Adrenal gland (tissue), 12 donors: ENCODE data around the gene FAM89B. TPM values are rescaled to one million over a fixed set of nuclear protein-coding genes. Genes with fewer than 3 reads are reported as not detected.

Source experiments
- DNase-seq, 7 donors: peaks; one replicate each; pipeline ENCODE4 v3.0.0-alpha.2; 2019 to 2020
- H3K27ac ChIP-seq, 5 donors: fragments of 200-600 bp; sonication (generic) in 4 of 5; 1 replicate in 3 of 5; 2 replicates in 2 of 5; pipeline versions ENCODE4 v1.5.1 to v1.8.0; 2016 to 2020; ENCODE audit warnings: mild to moderate bottlenecking in 1 of 5
- H3K27me3 ChIP-seq: fragments of 200-600 bp; 2 replicates; pipeline ENCODE4 v1.8.0; 2021
- H3K36me3 ChIP-seq, 2 donors: fragments of 200-600 bp; replicated peaks in 1 of 2; 1 replicate in 1 of 2; 2 replicates in 1 of 2; pipeline versions ENCODE4 v1.5.1 to v1.8.0; 2018 to 2022
- H3K4me1 ChIP-seq, 2 donors: fragments of 200-600 bp; replicated peaks in 1 of 2; 1 replicate in 1 of 2; 2 replicates in 1 of 2; pipeline versions ENCODE4 v1.5.1 to v1.8.0; 2018 to 2021
- H3K4me3 ChIP-seq, 4 donors: fragments of 200-600 bp; sonication (generic) in 3 of 4; one replicate each; pipeline ENCODE4 v1.5.1; 2016 to 2018
- H3K9me3 ChIP-seq, 3 donors: fragments of 200-600 bp; sonication (generic) in 1 of 3; replicated peaks in 1 of 3; 1 replicate in 2 of 3; 2 replicates in 1 of 3; pipeline versions ENCODE4 v1.5.1 to v1.8.0; 2016 to 2021
- POLR2A ChIP-seq, 2 donors: fragments of 450-650 bp; IDR thresholded peaks; one replicate each; pipeline ENCODE4 v1.6.1; 2017; ENCODE audit warnings: antibody characterized with exemption in 2 of 2, mild to moderate bottlenecking in 2 of 2, moderate library complexity in 1 of 2
- WGBS, 4 donors: extraction: QIAGEN DNeasy Blood & Tissue Kit in 2 of 4; methylation state at CpG; one replicate each; pipeline versions ENCODE4 v1.1.5 to v1.1.7; 2013 to 2017; 5-methylcytosine and 5-hydroxymethylcytosine counted together
- intact Hi-C, 2 donors: fragments of 100-400 bp; cut with DNase I; formaldehyde crosslinking; loops; one replicate each; pipeline versions ENCODE4 v1.14.1 to v1.15.0; 2022 to 2023
- polyA plus RNA-seq, 3 donors: library from polyadenylated mRNA; stranded (reverse); fragments of 200-250 nt in 2 of 3; fragments of 350-450 nt in 1 of 3; fragmentation: Illumina TruSeq in 1 of 3; extraction: RNeasy Lipid Tissue Mini Kit (QIAGEN cat#74804) in 1 of 3; gene quantifications; one replicate each; pipeline ENCODE4 v1.2.3, GENCODE V29; 2013 to 2014
- total RNA-seq, 9 donors: library from RNA; depleted of rRNA in 4 of 9; stranded (reverse); fragments of >200 nt in 4 of 9; fragments of 120-200 nt in 1 of 9; fragmentation: NEBNext Ultra II Directional in 1 of 9; extraction: Animal tissue kit (Norgen Biotek cat#: 25700) in 1 of 9; gene quantifications; one replicate each; pipeline versions ENCODE4 v1.1.0 to v1.2.4, GENCODE V29; 2013 to 2023
- TF ChIP-seq, protein P1 (sequence below), 6 experiments: fragments of 450-650 bp in 4 of 6; fragments of 200-600 bp in 2 of 6; sonication (generic) in 1 of 6; IDR thresholded peaks; 1 replicate in 5 of 6; 2 replicates in 1 of 6; pipeline versions ENCODE4 v1.5.1 to v1.8.0; 2016 to 2021; ENCODE audit warnings: antibody characterized with exemption in 6 of 6, mild to moderate bottlenecking in 2 of 6, moderate library complexity in 1 of 6
- donor health status: healthy with polysubstance abuse.
- donor health status: Bipolar disorder and iron deficiency.
- donor health status: DM: yes; HTN: yes; CAD: no.
- donor health status: DM: no; HTN: no; CAD: no.
- donor health status: DM: no; HTN: no; CAD: no.
- donor health status: DM: yes; HTN: yes; CAD: no.

The FAM89B gene
- total and polyA plus RNA-seq, 12 donors = 7.0 to 77.1 (median 45.9) TPM

DNA sequence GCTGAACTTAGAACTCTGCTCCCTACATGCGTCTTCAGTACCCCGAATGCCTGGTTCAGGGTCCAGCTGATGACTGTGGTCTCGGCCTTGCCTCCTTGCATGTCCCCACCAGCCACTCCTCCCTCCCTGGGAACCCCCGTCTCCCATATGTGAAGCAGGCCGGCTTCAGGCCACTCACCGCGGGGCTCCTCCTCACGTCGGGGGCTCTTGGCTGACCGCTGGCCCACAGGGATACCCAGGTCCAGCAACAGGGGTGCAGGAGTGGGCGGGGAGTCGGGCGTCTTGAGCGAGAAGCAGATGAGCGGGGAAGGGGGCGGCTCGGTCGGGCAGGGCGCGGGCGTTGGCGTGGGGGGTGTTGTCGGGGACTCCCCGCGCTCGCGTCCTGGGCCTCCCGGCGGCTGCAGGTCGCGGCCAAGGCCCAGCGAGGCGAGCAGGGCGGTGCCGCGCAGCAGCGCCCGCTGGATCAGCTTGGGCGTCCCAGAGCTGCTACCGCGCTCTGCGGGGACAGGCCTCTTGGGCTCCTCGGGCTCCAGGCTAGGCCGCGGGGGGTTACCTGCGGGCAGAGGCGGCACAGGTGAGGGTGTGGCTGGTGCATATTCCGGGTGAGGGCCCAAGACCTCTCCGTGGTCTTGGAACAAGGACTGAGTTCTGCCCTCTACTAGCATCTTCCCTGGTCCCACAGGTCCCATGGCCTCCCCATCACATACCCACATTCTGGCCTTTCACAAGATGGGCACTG is 27.0 kb downstream of the FAM89B start:
- H3K4me3 ChIP-seq = no peak overlapping the region
- H3K27me3 ChIP-seq = no peaks in the 10 kb centered on the region
- no peaks in the 10 kb centered on the region for H3K9me3 ChIP-seq
- intact Hi-C loops = no loop called here
- peaks cover 0 to 37% of the 10 kb centered on the region in 2 donors for H3K36me3 ChIP-seq
- H3K27ac ChIP-seq = no peak overlapping the region
- no peaks in the 10 kb centered on the region for H3K4me1 ChIP-seq
- no peak for TF ChIP-seq POLR2A (IDR thresholded peaks at IDR 0.05)
- TF ChIP-seq, protein P1, sequence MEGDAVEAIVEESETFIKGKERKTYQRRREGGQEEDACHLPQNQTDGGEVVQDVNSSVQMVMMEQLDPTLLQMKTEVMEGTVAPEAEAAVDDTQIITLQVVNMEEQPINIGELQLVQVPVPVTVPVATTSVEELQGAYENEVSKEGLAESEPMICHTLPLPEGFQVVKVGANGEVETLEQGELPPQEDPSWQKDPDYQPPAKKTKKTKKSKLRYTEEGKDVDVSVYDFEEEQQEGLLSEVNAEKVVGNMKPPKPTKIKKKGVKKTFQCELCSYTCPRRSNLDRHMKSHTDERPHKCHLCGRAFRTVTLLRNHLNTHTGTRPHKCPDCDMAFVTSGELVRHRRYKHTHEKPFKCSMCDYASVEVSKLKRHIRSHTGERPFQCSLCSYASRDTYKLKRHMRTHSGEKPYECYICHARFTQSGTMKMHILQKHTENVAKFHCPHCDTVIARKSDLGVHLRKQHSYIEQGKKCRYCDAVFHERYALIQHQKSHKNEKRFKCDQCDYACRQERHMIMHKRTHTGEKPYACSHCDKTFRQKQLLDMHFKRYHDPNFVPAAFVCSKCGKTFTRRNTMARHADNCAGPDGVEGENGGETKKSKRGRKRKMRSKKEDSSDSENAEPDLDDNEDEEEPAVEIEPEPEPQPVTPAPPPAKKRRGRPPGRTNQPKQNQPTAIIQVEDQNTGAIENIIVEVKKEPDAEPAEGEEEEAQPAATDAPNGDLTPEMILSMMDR (IDR thresholded peaks at IDR 0.05) = no peak
- WGBS, 4 donors = 84 to 88% (median 87%) methylated on average over 34 to 49 of the region's 49 CpGs
- no peak for DNase-seq

DNA sequence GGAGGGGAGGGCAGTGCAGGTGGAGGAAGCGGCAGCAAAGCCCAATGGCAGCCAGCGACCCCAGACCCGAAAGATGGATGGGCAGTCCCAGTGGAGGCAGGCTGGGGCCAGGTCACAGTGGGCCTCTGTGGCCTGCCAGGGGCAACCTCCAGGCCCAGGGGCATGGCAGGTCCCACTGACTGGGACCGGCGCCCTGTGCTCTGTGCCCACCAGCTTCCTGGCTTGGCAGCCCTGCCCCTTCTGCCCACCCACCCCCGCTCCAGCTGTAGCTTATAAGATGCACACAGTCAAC is 27.6 kb downstream of the FAM89B start:
- Histone ChIP-seq H3K4me3 (no peak overlapping the region), H3K36me3 (peaks cover 0 to 42% of the 10 kb centered on the region in 2 donors), H3K27ac (no peak overlapping the region), H3K27me3 (no peaks in the 10 kb centered on the region), H3K9me3 (no peaks in the 10 kb centered on the region), H3K4me1 (no peaks in the 10 kb centered on the region)
- intact Hi-C loops = no loop called here
- DNase-seq = no peak
- 96 to 100% (median 98%) methylated on average over 3 to 6 of the region's 6 CpGs; no CpG with 5 or more reads in 1 of the 4 donors for WGBS, 4 donors
- no peak for TF ChIP-seq POLR2A (IDR thresholded peaks at IDR 0.05)
- TF ChIP-seq, protein P1 (IDR thresholded peaks at IDR 0.05) = no peak

DNA sequence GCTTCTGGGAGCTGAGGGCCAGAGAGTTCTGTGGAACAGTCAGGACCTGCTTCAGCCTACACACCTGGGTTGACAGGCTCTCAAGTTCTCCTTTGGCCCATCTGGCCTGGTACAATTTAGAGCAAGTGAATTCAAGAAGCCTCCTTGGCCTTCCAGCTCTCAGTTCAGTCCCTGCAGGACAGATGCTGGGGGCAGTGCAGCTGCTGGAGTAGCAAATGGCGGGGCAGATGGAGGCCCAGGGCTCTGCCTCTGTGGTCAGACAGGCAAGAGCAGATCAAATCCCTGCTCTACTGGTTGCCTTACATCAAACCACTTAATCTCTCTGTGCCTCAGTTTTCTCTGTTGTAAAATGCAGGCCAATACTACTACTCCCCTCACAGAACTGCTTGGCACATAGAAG is 31.9 kb downstream of the FAM89B start:
- peaks cover 11 to 17% of the 10 kb centered on the region in 2 donors for H3K4me1 ChIP-seq
- H3K27me3 ChIP-seq = no peaks in the 10 kb centered on the region
- H3K4me3 ChIP-seq = no peak overlapping the region
- intact Hi-C loops = no loop called here
- DNase-seq = no peak
- H3K27ac ChIP-seq = no peak overlapping the region
- no peak for TF ChIP-seq POLR2A (IDR thresholded peaks at IDR 0.05)
- TF ChIP-seq, protein P1 (IDR thresholded peaks at IDR 0.05) = no peak
- no peaks in the 10 kb centered on the region for H3K9me3 ChIP-seq
- H3K36me3 ChIP-seq = peaks cover 0 to 59% of the 10 kb centered on the region in 2 donors
- WGBS, 4 donors = 97 to 100% (median 100%) methylated on average over 1 of the region's 1 CpG; no CpG with 5 or more reads in 1 of the 4 donors

DNA sequence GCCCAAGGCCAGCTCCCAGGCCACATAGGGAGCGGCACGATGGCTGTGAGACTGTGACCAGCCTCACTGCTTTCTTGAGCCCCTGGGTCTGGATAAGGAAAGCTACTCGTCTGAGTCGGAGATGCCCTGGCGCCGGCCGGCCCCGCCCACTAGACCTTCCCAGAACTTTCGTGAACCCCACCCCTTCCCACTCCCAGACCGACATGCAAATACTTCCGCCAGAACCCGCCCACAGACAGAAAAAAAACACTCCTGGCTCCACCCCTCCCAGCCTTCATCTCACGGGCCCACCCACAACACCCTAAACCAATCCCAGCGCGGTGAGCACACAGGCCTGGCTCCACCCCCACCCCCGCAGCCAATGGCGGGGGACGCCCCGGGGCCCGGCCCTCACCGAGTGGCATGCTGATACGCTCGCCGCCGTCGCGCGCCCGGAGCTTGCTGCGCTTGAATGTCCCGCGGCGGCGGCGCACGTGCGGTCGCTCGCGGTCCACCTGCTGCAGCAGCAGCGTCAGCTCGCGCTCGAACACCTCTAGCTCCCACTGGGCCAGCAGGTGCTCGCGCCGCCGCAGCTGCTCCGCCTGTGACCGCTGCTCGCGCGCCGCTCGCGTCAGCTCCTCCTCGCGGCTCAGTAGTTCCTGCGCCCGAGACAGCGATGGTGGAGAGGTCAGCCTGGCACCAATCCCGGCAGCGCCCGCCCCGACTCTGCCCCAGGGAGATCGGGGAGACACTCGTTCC is 34.7 kb downstream of the FAM89B start:
- DNase-seq = peak; percentile 91 to 98 (median 96)
- TF ChIP-seq POLR2A (IDR thresholded peaks at IDR 0.05) = no peak
- TF ChIP-seq, protein P1 (IDR thresholded peaks at IDR 0.05) = no peak
- Histone ChIP-seq H3K4me1 (peaks cover 11 to 43% of the 10 kb centered on the region in 2 donors), H3K27ac (peak overlapping the region in 3 of 5 donors; percentile 30 to 86 (median 79)), H3K4me3 (no peak overlapping the region), H3K9me3 (no peaks in the 10 kb centered on the region), H3K27me3 (no peaks in the 10 kb centered on the region), H3K36me3 (peaks cover 0 to 62% of the 10 kb centered on the region in 2 donors)
- WGBS, 4 donors = 30 to 53% (median 43%) methylated on average over 15 to 67 of the region's 67 CpGs
- intact Hi-C loops = no loop called here
